NCI-H128 (cell line): ENCODE results near the gene CDYL2.
A peak's percentile ranks its signal among the peaks of the same experiment; 100 is the strongest.
"Not testable (repeated sequence)": the region's sequence is repeated elsewhere in the genome, so short reads cannot be mapped to it uniquely, and the experiment has no call there.

Experiments
- DNase-seq: peaks from one replicate; lab custom pipeline; 2025; ENCODE audit not compliant: unreplicated experiment; lab: John Stamatoyannopoulos, UW

CDYL2 gene

DNA sequence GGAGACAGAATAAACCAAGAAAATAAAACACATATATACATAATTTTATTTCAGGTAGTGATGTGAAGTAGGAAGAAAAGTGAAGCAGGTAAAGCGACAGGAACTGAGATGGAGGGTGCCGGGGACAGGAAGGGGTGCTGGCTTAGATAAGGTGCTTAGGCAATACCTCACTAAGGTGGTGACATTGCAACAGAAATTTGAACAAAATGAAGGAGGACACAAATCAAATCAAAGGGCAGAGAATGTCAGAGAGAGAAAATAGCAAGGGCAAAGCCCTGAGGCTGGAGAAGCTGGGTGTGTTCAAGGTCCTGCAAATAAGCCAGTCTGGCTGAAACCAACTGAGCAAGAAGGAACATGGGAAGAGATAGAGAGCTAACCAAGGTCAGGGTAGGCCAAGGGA, 5.0 kb upstream of the CDYL2 start:
- DNase-seq, result no peak

DNA sequence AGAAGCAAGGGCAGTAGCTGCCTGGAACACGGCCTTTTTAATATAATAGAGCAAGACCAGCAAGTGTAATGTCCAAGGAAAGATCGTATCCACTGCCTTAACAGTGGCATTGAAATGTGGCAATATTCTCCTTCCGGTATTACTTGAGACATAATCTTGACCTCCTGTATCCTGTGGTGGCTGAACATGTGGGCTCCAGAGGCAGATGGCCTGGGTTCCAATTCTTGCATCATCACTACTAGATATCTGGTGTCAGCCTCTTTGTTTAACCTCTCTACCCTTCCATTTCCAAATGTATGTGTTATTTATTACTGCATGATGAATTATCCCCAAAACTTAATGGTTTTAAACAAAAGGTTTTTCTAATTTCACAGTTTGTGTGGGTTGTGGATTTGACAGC, 3.5 kb upstream of the CDYL2 start:
- no peak for DNase-seq

DNA sequence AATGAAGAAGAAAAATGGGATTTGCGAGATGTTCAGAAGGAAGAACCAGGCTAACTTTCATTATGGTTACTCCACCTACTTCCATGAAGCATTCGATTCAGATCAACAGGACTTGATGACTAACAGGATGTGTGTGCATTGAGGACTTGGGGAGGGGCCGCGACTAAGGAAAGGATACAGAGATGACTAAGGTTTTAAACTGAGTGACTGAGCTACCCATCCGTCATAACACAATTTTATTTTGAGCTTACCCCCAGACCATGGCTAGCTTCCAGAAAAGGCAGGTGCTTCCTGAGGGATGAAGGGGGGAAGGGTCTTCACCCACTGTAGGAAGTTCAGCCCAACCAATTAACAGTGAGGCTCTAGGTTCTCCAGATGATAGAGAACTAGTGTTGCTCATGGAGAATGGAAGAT, 2.5 kb upstream of the CDYL2 start:
- DNase-seq, result no peak

DNA sequence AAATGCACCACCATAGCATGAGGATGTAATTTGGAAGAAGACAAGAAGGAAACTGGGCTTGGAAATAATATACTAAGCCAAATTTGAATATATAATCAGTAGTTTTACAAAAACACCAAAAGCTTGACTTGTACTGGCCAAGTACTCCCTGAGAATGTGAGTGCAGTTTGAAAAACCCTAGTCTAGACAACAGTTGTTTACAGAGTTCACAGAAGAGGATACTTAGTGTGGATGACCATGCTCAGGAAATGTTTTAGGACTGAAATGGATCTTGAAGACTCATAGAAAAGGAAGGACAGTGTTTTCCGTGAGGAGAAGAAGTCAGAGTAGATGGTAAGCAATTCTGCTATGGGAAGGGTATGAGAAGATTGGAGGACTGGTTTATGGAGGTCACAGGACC, 1.9 kb upstream of the CDYL2 start:
- no peak for DNase-seq

DNA sequence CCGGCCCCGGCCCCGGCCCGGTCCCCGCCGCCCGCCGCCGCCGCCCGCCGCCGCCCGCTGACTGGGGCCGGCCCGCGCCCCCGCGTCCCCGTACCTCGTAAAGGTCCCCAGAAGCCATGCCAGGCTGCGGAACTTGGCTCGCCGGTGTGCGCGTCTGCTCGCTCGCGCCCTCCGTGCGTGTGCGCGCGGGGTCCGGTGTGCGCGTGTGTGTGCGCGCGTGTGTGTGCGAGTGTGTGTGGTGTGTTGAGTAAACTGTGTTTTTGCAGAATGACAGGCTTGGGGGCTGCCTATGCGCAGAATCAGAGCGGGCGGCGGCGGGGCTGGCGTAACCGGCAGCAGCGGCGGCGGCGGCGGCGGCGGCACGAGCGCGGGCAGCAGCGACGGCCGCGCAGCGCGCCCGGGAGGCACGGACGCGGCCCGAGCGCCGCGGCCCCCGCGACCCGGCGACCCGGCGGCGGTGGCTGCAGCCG, 307 bp downstream of the CDYL2 start:
- DNase-seq, result peak; percentile 10

DNA sequence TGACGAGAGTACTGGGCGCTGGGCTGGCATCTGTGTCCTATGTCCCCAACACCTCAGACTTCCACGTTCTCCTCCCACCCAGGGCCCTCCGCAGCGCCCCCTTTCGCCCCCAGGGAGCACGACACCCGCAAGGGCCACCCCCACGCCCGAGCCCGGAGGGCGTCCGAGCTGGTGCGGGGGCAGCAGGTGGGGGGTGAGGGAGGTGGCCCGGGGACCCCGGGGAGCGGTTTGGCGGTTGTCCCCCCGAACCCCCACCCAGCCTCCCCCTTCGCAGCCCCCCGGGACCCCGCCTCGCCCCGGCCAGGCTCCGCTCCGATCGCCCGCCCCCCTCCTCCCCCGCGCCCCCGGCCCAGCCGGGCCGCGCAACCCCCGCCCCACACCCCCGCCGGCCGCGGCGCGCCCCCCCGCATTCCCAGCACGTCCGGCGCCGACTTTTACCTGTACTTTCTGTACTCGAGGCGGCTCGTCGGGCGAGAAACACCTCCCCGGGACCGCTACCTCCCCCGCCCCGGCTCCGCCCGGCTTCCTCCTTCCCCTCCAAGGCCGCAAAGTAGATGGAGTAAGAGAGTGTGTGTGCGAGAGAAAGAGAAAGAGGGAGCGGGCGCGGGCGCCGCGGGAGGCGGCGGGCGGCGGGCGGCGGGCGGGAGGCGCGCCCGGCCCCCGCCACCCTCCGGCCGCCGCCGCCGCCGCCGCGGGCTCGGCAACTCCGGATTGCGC, 901 bp downstream of the CDYL2 start:
- no peak for DNase-seq

DNA sequence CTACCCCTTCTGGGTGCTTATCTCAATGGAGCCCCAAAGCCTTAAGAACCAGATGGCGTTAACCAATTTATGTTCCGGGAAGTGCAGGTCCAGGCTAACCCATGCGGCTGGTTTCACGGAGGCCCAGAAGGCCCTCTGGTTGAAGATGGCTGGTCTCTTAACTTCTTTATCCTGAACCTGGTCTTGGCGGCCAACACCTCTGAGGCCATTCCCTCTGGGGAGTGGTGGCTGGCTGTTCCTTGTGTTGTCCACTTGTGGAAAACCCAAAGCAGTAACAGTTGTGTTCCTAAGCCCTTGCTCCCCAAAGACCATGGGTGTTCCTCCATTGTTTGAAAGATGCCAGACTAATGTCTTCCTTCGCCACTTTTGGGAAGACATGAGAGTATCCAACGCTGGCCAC, 1.5 kb downstream of the CDYL2 start:
- DNase-seq, result no peak

DNA sequence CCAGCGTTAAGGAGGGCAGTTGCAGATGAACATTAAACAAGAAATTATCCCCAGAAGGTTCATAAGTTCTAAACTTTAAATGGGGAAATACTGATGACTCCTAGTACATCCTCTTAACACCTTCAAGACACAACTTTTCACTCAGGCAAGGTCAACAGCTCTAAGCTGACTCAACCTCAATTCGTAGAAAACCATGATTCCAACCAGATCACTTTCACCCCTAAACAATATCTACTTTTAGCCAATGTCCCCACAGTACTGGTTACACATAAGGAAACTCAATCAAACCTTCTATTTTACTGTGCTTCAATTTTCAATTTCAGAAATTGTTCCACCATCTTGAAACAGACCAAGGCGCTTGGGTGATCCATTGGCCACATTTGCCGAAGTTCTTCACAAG, 2.3 kb downstream of the CDYL2 start:
- DNase-seq, result no peak

DNA sequence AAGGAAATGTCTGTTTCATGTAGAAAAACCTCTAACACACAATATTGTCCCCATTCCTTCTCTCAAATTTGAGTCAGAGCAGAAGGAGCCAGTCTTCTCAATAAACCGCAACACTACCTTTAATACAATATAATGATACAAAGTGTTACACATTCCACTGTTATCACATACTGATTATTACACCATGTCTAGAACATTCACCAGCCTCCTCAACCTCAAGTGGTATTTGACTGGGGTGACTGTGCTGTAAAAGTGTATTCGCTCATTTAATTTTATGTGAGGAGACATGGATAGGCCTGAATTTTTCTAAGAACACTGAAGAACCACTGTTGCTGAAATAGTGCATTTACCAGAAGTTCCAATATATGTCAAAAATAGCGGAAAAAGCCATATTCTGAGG, 10.3 kb downstream of the CDYL2 start:
- DNase-seq, result no peak

DNA sequence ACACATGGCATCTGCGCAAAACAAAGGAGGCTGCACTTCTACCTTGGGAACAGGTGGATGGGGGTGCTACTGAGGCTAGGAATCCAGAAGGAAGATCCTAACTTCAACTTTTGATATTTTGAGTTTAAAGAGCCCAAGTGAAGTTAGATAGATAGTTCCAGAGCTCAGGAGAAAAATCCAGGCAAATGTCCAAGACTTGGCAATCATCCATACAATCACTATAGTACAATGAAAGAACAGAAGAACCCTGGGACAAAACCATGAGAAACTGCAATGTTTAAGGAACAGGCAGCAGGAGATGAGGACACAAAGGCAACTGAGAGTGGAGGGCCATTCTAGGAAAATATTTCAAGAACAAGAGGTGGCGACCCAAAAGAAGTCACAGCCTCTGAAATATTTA, 12.4 kb downstream of the CDYL2 start:
- DNase-seq, result no peak

DNA sequence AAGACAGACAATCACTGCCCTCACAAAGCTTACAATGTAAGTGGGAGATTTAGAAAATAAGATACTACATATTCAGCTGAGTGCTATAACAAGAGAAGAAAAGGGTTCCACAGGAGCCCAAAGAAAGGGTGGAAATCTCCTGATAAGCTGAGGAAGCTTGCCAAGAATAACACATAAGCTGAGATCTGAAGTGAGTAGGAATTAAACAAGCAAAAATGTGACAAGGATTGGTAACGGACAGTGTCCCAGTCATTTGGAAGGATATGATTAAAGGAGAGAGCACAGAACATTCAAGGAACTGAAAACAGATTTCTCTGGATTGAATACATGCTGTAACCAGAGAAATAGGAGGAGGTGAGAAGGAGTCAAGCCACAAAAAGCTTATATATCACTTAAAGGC, 13.0 kb downstream of the CDYL2 start:
- no peak for DNase-seq

DNA sequence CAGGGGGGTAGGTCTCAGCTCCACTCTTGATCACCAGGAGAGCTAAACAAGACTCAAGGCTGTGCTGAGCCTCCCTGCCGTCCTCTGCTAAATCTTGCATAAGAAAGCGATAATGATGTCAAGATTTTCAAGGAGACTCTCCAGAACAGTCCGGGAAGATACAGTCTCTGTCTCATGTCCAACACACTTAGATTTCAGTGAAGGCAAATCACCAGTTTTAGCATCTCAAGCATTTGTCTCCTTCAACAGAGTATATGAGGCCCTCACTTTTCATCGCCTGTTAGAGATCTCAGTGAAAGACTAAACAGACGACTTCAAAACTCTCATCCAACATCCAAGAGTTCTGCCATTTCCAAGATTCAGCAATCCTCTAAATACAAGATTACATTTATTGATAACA, 13.6 kb downstream of the CDYL2 start:
- DNase-seq, result no peak

DNA sequence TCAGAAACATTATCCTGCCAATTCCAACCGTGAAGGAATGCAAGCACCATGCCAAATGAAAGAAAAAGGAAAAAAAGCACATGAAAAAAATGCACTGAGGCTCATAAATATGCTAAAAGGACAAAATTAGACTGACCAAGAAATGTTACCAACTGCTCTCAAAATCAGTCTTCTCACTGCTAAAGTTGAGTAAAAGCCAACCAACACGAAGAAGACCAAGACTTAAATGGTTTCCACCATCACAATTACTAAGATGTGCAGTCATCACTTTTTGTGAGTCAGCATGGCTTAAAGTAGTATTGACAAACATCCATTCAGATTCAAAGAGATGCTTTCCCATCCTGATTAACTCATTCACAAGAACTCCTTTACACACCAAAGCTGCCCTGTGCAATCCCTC, 16.4 kb downstream of the CDYL2 start:
- DNase-seq, result no peak

DNA sequence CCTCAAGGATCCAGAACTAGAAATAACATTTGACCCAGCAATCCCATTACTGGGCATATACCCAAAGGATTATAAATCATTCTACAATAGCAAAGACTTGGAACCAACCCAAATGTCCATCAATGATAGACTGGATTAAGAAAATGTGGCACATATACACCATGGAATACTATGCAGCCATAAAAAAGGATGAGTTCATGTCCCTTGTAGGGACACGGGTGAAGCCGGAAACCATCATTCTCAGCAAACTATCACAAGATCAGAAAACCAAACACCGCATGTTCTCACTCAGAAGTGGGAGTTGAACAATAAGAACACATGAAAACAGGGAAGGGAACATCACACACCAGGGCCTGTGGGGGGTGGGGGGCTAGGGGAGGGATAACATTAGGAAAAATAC, 17.8 kb downstream of the CDYL2 start:
- not testable (repeated sequence) for DNase-seq

DNA sequence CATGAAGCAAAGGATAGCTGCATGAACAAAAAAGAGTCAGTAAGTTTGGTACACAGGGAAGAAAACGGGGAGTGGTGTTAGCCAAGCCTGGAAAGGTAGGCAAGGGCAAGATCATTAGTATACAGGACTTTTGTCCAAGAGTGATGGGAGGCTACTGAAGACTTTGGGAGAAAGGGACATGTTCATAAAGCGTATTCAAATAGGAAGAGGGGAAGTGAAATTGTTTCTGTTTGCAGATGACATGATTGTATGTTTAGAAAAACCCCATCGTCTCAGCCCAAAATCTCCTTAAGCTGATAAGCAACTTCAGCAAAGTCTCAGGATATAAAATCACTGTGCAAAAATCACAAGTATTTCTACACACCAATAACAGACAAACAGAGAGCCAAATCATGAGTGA, 19.4 kb downstream of the CDYL2 start:
- no peak for DNase-seq

DNA sequence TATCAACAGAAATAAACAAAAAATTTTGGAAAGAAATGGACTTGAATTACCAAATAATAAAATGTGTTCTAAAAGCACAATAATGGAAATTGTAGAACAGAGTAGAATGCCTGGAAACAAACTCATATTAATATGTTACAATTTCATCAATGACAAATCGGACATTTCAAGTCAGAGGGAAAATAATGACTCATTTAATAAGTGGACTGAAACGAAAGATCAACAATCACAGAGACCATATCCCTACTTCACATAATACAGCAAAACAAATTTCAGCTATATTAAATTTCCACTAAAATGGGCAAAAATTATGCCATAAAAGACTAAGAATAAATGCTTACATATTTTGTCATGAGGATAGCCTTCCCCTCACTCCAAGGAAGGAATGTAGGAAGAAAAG, 25.7 kb downstream of the CDYL2 start:
- no peak for DNase-seq

DNA sequence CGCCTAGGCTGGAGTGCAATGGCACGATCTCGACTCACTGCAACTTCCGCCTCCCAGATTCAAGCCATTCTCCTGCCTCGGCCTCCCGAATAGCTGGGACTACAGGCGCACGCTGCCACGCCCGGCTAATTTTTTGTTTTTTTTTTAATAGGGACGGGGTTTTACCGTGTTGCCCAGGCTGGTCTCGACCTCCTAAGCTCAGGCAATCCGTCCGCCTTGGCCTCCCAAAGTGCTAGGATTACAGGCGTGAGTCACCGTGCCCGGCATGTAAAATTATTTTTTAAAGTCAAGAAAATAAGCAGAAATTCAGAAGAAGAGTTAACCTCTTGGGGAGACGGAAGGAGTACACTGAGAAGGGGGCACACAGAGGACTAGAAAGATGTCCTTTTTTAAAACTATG, 27.5 kb downstream of the CDYL2 start:
- DNase-seq, result no peak

DNA sequence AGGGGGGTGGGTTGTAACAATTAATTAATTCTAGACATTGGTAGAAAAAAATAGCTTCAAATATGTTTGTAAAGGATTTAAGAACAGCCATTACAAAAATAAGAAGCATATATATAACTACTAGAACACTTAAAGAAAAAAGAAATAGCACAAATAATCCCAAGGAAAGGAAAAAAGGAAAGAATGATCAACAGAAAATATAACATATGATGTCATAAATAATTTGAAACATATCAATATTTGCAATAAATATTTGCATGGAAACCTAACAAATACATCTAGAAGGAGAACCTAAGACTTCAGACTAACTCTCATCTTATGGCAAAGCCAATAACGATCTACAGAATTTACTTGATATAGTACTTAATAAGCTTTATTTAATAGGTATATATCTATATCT, 28.9 kb downstream of the CDYL2 start:
- DNase-seq, result no peak

DNA sequence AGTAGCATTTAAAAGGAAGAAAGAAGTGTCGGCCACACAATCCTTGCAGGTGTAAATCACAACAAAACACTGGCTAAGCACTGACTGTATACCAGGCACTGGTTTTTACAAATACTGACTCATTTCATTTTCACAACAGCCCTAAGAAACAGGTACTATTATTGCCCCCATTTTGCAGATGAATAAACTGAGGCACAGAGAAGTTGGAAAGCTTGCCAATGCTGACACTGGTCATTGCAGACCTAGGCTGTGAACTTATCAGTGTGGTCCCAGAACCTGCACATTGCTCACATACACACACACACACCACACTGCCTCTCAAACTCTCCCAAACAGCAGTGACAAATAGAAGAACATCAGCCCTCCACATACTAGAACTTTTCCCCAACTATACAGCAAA, 37.6 kb downstream of the CDYL2 start:
- no peak for DNase-seq

DNA sequence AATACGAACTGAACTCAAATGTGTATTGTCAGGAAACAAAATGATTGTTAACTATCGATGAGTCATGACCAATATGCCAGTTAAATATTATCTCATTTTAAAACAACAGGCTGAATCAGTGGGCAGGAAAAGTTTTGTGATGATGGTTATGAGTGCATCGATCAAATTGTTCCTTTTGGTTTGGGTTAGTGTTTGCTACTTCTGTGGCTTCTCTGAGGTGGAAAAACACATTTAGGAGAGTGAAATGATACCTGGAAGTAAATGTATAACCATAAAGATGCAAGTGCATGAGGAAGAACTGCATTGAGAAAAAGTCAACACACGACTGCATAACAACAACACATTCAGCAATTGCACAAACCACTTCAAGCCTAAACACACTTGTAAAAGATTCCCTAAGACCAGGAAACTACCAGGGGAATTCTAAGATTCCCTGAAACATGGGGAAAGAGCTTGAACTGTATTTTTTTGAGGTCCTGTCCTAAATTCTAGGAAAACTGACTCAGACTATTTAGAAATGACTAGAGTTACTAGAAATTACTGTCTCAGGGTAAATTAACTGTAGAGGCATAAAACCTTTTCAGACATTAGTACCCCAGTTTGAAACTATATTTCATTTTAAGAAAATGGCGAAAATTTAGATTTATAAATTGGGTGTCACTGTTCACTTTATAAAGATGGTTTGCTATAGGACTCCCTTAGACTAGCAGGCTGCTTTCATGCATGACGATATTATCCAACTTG, 44.8 kb downstream of the CDYL2 start:
- no peak for DNase-seq

DNA sequence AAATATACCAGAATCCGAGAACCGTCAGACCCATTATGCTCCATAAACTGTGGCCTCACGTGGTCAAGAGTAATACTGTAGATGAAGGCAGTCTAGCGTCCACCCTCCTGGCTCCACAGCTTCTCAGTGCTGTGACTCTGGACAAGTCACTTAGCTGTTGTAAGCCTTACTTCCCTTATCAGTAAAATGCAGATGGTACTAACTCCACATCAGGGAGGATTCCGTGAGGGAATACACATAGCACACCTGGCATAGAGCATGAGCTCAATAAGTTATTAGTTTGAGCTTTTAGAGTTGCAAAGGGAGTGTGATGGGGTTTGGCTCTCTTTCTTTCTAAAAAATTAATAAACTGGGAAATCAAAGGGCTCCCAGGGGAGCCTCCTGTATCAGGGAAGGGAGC, 49.9 kb downstream of the CDYL2 start:
- no peak for DNase-seq

DNA sequence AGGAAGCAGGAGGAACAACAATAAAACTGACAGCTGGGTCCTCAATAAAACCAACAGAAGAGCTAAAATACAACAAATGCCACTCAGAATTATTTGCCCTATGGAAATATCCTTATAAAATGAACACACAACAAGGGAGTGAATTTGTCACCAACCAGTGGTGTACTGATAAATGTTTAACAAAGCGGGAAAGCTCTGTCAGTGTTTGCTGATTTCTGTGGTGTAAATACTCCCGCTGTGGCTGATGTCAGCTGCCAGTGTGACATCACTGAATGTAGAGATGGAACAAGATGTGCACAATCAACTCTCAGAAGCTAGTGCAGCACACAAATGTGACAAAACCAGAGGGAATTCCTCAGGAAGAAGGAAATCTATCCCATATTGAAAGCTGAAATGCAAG, 51.9 kb downstream of the CDYL2 start:
- DNase-seq, result no peak

DNA sequence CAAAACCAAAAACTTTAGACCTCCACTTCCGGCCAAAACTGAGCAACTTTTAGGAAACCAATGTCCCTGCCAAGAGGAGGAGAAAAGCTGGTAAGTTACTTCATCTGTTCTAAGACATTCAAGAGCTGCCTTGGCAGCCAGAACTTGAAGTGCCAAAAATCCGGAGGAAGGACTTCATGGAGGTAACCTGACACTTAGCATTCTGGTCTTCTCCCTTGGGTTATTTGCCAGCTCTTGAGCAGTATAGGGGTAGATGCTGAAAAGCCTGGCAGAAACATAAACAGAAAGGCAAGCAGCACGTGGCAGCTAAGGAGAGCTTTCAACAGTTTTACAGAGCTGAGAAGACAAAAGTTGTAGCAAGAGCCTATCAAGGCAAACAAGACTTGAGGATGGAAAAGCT, 53.2 kb downstream of the CDYL2 start:
- no peak for DNase-seq
